Neural progenitor cell (in vitro differentiated cells): Measurements from ENCODE around the gene RNF133. TPM values are rescaled to one million over a fixed set of nuclear protein-coding genes. Genes with fewer than 3 reads are reported as not detected.

Experiments used
- DNase-seq: peaks from one replicate; pipeline ENCODE4 v3.0.0-alpha.2; 2016; ENCODE audit warnings: low spot score
- H2AFZ ChIP-seq: fragments of 200-600 bp; sonication (generic); replicated peaks from 2 replicates; pipeline ENCODE4 v1.6.1; 2016; ENCODE audit warnings: antibody characterized with exemption
- H3F3A ChIP-seq: fragments of 200-600 bp; sonication (generic); 2 replicates; pipeline ENCODE4 v1.6.1; 2016; ENCODE audit warnings: antibody characterized with exemption, low read depth
- H3K27ac ChIP-seq: fragments of 200-600 bp; sonication (generic); 2 replicates; pipeline ENCODE4 v1.5.1; 2016; ENCODE audit warnings: mild to moderate bottlenecking
- H3K27me3 ChIP-seq: fragments of 200-600 bp; sonication (generic); 2 replicates; pipeline ENCODE4 v1.6.1; 2016; ENCODE audit warnings: mild to moderate bottlenecking, moderate library complexity
- H3K36me3 ChIP-seq: fragments of 200-600 bp; sonication (generic); 2 replicates; pipeline ENCODE4 v1.5.1; 2016
- H3K4me1 ChIP-seq: fragments of 200-600 bp; sonication (generic); 2 replicates; pipeline ENCODE4 v1.6.1; 2016; ENCODE audit warnings: mixed run types
- H3K4me2 ChIP-seq: fragments of 200-600 bp; sonication (generic); 2 replicates; pipeline ENCODE4 v1.6.1; 2016
- H3K4me3 ChIP-seq: fragments of 200-600 bp; sonication (generic); 2 replicates; pipeline ENCODE4 v1.5.1; 2016
- H3K79me2 ChIP-seq: fragments of 200-600 bp; sonication (generic); 2 replicates; pipeline ENCODE4 v1.6.1; 2016; ENCODE audit warnings: low read depth
- H3K9ac ChIP-seq: fragments of 200-600 bp; sonication (generic); 2 replicates; pipeline ENCODE4 v1.6.1; 2016
- H3K9me3 ChIP-seq: fragments of 200-600 bp; sonication (generic); 2 replicates; pipeline ENCODE4 v1.5.1; 2016; ENCODE audit warnings: low read depth
- H4K20me1 ChIP-seq: fragments of 200-600 bp; sonication (generic); 2 replicates; pipeline ENCODE4 v1.6.1; 2016; ENCODE audit warnings: low read depth
- H3K27ac Mint-ChIP-seq: 3 replicates; pipeline ENCODE4 v1.8.0; 2021; ENCODE audit warnings: mixed read lengths
- H3K27me3 Mint-ChIP-seq: 2 replicates; pipeline ENCODE4 v1.8.0; 2022; ENCODE audit warnings: low read depth, mild to moderate bottlenecking, inconsistent platforms, moderate library complexity, mixed read lengths; ENCODE audit not compliant: insufficient read depth
- H3K36me3 Mint-ChIP-seq: 3 replicates; pipeline ENCODE4 v1.8.0; 2021; ENCODE audit warnings: mixed read lengths
- H3K4me1 Mint-ChIP-seq: 3 replicates; pipeline ENCODE4 v1.8.0; 2021; ENCODE audit warnings: mixed read lengths
- H3K4me3 Mint-ChIP-seq: 3 replicates; pipeline ENCODE4 v1.8.0; 2021; ENCODE audit warnings: mild to moderate bottlenecking, moderate library complexity, mixed read lengths
- H3K9me3 Mint-ChIP-seq: 3 replicates; pipeline ENCODE4 v1.8.0; 2020; ENCODE audit warnings: mixed read lengths
- CTCF ChIP-seq: fragments of 200-600 bp; sonication (generic); IDR thresholded peaks from 2 replicates; pipeline ENCODE4 v1.5.1; 2017; ENCODE audit warnings: antibody characterized with exemption, mild to moderate bottlenecking
- EZH2 ChIP-seq: fragments of 200-600 bp; sonication (generic); IDR thresholded peaks from 2 replicates; pipeline ENCODE4 v1.6.1; 2017; ENCODE audit warnings: antibody characterized with exemption, mild to moderate bottlenecking, moderate library complexity
- EZH2phosphoT487 ChIP-seq: fragments of 200-600 bp; sonication (generic); IDR thresholded peaks from 2 replicates; pipeline ENCODE4 v1.6.1; 2017; ENCODE audit warnings: antibody characterized with exemption
- total RNA-seq: library from RNA; depleted of rRNA; stranded (reverse); fragments of >200 nt; gene quantifications from 2 replicates; pipeline ENCODE4 v1.2.3, GENCODE V29; 2015; ENCODE audit warnings: low replicate concordance

The RNF133 gene
- total RNA-seq, 1 donor from 2014 or later: 0.09 TPM

DNA sequence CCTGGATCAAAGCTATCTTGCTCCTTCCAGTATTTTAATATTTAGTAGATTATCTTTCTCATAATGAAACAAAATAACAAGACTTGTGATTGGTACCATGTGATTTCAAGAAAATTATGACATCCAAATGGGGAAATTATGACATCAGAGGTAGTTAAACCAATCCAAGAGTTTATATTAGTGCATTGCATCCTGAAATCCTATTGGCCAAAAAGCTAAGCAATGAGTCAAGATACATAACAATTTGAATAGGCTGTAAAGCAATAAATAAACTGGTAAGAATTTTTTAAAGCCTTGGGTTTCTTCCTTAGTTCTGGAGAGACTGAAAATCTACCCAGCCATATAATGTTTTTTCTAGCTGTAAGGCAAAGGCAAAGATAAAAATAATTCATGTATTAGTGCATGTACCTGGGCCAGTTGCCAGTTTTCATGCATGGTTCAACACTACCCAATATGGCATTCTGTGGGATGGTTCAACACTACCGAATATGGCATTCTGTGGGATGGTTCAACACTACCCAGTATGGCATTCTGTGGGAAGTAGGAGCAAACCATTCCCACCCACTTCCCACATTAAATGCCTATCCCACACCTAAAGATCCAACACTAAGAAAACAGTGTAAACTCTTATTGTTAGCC, 4.1 kb upstream of the RNF133 start, which contains the start of gene RNF148:
Gene RNF148, minus strand, starts transcription at position 51 of the 639 bp plus-strand sequence. CDS start 172 bp downstream, outside the sequence.
- no peak within 1 kb of the TSS for H3K4me2 ChIP-seq
- TF ChIP-seq CTCF: no peak
- no peak for TF ChIP-seq EZH2phosphoT487
- no peak for TF ChIP-seq EZH2

DNA sequence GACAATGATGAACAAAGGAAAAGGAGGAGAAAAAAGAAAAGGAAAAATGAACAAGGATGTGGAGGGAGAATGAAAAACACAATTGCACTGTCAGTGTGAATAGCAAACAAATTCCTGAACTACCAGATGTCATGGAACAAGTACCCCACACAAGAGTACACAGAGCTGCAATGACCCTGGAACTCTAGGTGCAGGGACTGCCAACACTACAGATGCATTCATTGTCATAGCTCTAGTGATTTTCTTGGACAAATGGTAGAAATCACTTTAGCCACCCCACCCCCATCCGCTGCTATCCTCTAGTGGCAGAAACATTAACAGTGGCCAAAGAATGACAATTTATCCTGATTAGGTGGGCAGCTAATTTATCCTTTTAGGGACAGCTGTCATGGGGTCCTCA, 3.1 kb downstream of the RNF133 start:
- Histone ChIP-seq H3K79me2 (no peaks in the 10 kb centered on the region), H3K36me3 (no peaks in the 10 kb centered on the region), H3K27ac (no peak overlapping the region), H4K20me1 (no peaks in the 10 kb centered on the region), H3K4me3 (no peak overlapping the region), H2AFZ (no peak overlapping the region), H3K4me2 (no peak overlapping the region), H3K9ac (no peak overlapping the region), H3F3A (peaks cover 5% of the 10 kb centered on the region), H3K9me3 (no peaks in the 10 kb centered on the region), H3K4me1 (peaks cover 28% of the 10 kb centered on the region), H3K27me3 (no peaks in the 10 kb centered on the region)
- Mint-ChIP-seq H3K27me3 (peaks cover 8% of the 10 kb centered on the region), H3K27ac (peak overlapping the region; percentile 54), H3K4me1 (peaks cover 23% of the 10 kb centered on the region), H3K9me3 (peaks cover 7% of the 10 kb centered on the region), H3K36me3 (peaks cover 10% of the 10 kb centered on the region), H3K4me3 (no peak overlapping the region)
- no peak for DNase-seq
- TF ChIP-seq EZH2phosphoT487 (no peak), CTCF (no peak), EZH2 (no peak)

More for the DNA sequence above, 4.1 kb upstream of the RNF133 start, which contains the start of gene RNF148:
- Histone ChIP-seq H3K27ac (no peak within 1 kb of the TSS), H4K20me1 (no peaks in the 10 kb centered on the region), H2AFZ (no peak within 1 kb of the TSS), H3K4me1 (no peaks in the 10 kb centered on the region), H3K27me3 (no peaks in the 10 kb centered on the region), H3K36me3 (no peaks in the 10 kb centered on the region), H3K79me2 (no peaks in the 10 kb centered on the region), H3K9ac (no peak within 1 kb of the TSS), H3K9me3 (no peaks in the 10 kb centered on the region), H3F3A (peaks cover 11% of the 10 kb centered on the region), H3K4me3 (no peak within 1 kb of the TSS)
- DNase-seq: no peak
- Mint-ChIP-seq H3K4me3 (no peak within 1 kb of the TSS), H3K4me1 (no peaks in the 10 kb centered on the region), H3K36me3 (peaks cover 6% of the 10 kb centered on the region), H3K9me3 (no peaks in the 10 kb centered on the region), H3K27me3 (no peaks in the 10 kb centered on the region), H3K27ac (no peak within 1 kb of the TSS)

- Histone ChIP-seq H3K27me3 (no peaks in the 10 kb centered on the region), H3K79me2 (no peaks in the 10 kb centered on the region), H3K36me3 (no peaks in the 10 kb centered on the region), H3F3A (peaks cover 5% of the 10 kb centered on the region), H4K20me1 (no peaks in the 10 kb centered on the region), H3K4me3 (no peak overlapping the region), H2AFZ (no peak overlapping the region), H3K9me3 (no peaks in the 10 kb centered on the region), H3K27ac (no peak overlapping the region), H3K4me1 (peaks cover 28% of the 10 kb centered on the region), H3K4me2 (no peak overlapping the region), H3K9ac (no peak overlapping the region)
- TF ChIP-seq CTCF: no peak
- no peak for TF ChIP-seq EZH2
- TF ChIP-seq EZH2phosphoT487: no peak
- Mint-ChIP-seq H3K9me3 (peaks cover 7% of the 10 kb centered on the region), H3K4me1 (peaks cover 23% of the 10 kb centered on the region), H3K27me3 (peaks cover 8% of the 10 kb centered on the region), H3K36me3 (peaks cover 10% of the 10 kb centered on the region), H3K27ac (no peak overlapping the region), H3K4me3 (no peak overlapping the region)
- DNase-seq: no peak
These were observed 4.2 kb downstream of the RNF133 start for GRCh38 chr7:122694697-122695096.
